ENCODE results near the gene ZNF276.

ZNF276 gene

DNA sequence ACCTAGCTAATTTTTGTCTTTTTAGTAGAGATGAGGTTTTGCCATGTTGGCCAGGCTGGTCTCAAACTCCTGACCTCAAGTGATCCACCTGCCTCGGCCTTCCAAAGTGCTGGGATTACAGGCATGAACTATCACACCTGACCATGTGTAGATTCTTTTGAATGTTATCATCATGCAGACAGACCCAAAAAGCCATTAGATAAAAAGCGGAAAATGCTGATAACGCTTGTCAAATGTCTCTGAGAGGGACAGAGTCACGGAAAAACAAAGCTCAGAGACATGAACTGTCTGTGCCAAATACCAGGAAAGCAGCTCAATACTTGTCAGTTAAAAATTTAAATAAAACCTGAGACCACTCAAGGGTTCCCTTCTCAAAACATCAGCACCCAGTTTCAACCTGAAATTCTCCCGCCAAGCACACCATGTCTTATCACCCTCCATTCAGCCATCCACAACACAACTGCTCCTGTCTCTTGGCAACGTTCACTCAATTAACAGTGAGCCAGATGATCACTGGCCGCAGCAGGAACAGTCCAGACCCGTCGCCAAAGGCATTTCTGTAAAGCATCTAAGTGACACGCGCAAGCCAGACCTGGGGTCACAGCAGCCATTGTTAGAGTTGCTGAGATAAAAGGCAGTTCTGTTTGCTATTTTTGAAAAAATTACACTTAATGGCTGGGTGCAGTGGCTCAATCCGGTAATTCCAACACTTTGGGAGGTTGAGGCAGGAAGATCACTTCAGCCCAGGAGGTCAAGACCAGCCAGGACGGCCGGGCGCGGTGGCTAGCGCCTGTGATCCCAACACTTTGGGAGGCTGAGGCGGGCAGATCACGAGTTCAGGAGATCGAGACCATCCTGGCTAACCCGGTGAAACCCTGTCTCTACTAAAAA, 65.4 kb downstream of the ZNF276 start:
- no peak for DNase-seq

DNA sequence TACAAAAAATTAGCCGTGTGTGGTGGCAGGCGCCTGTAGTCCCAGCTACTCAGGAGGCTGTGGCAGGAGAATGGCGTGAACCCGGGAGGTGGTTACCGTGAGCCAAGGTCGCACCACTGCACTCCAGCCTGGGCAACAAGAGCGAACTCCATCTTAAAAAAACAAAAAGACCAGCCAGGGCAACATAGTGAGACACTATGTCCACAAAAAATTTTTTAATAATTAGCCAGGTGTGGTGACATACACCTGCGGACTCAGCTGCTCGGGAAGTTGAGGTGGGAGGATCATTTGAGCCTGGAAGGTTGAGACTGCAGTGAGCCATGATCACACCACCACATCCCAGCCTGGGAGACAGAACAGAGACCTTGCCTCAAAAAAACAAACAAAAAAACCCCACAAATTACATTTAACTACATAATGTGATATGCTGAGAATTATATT, 66.0 kb downstream of the ZNF276 start:
- no peak for DNase-seq

Measured in suppressor macrophage treated with lipopolysaccharide for 1 hour (primary cell).